ENCODE data around the gene RECK.

The RECK gene

DNA sequence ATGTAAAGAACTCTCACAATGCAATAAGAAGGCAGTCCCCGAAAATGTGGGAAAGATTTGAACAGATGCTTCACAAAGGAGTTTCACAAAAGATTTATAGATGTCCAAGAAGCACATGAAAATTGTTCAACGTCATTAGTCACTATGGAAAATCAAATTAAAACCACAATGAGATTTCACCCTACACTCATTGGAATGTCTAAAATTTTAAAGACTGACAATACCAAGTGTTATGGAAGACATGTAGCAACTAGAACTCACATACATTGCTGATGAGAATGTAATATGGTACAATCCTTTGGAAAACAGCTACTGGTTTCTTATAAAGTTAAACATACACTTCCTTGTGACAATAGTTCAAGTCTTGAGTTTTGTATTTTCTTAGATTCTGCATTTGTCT is 11.0 kb upstream of the RECK start:
- DNase-seq (ENCODE audit: insufficient read length, low spot score) (no peak), FAIRE-seq (no peak)

DNA sequence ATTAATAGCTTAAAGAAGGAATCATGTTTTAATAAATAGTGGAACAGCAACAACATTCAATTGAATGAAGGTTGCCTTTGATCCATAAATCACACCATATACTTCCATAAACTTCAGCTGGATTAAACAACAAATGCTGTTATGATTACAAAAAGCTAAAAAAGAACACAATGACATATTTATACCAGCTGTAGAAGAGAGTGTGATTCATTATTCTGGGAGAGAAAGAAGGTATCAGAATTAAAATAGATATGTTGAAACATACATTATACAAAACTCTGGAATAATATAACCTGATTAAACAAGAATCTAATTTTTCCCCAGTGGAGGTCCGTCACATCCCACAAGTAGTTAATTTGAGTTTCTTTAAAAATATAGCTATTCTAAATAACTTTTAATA is 7.5 kb upstream of the RECK start:
- FAIRE-seq (no peak), DNase-seq (ENCODE audit: insufficient read length, low spot score) (no peak)

DNA sequence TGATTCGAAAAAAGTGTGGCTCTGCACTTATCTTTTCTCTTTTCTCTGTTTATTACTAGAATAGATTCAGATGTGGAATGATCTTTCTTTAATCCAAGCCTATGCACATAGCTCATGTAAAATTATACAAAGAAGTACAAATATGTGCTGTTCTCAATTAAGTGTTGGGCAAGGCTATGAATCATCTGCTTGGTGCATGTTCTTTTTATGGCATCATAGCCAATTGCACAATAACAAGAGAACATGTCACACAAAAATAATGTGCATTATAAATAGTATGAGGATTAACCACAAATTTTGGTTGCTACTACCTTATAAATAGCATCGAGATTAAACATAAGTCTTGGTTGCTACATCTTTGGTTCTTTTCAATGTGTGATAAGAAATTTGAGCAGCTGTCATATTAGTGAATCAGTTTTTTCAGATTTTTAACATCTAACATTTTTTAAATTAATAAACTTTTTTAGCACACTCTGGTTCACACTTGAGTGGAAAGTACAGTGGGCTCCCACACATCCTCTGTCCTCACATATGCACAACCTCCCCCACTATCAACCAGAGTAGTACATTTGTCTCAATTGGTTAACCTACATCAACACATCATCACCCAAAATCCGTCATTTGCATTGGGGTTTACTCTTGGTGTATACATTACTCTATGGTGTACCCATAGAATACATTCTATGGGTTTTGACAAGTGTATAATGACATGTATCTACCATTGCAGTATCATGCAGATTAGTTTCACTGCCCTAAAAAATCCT is 6.8 kb upstream of the RECK start:
- no peak for DNase-seq (ENCODE audit: insufficient read length, low spot score)
- FAIRE-seq, result no peak

DNA sequence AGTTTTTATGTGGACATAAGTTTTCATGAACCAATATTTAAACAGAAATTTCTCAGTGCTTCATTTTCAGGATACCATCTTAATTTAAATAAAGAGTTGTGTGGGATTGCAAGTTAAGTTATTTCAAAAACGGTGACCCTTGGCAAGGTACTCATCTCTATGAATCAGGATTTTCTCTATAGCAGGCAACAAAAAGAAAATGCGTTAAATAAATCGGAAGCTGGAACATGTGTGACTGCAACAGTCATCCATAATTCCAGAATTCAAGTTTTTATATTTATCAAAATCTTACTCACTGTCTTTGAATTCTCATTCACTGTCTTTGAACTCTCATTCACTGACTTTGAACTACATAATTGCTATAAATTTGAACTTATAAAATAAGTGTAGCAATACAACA is 5.8 kb upstream of the RECK start:
- DNase-seq (ENCODE audit: insufficient read length, low spot score) (no peak), FAIRE-seq (no peak)

DNA sequence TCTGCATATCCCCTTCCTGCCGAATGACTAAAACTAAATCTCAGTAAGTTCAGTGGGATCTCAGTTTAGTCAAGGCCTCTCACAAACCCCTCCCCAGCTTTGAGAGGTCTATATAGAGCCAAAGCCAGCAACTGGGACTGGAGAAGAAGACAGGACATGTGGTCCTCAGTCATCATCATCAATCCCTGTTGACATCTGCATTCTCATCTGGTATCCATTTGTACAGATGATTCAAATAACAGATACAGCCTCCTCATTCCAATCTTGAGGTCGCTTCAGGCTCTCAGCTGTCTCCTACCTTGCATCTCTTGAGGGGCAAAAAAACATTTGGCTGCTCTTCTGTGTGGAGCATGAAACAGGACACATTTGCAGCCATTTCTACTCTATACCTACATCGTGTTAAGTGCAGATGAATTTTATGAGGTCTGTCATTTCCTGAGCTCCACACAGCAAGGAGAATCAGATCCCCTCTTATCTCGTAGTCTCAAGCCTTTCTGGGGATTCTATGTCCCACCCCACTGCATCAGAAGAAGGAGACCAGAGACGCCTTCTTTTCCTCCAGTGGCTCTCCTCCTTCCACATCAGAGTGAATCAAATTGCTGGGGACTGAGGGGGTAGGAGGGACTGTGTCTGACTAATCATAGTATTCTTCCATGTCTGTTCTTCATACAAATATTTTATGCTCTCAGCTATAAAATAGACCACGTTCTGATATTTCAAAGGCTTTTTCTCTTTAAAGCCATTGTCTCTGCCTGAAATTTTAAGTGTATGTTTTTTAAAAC is 4.7 kb upstream of the RECK start:
- DNase-seq (ENCODE audit: insufficient read length, low spot score) (no peak), FAIRE-seq (no peak)

DNA sequence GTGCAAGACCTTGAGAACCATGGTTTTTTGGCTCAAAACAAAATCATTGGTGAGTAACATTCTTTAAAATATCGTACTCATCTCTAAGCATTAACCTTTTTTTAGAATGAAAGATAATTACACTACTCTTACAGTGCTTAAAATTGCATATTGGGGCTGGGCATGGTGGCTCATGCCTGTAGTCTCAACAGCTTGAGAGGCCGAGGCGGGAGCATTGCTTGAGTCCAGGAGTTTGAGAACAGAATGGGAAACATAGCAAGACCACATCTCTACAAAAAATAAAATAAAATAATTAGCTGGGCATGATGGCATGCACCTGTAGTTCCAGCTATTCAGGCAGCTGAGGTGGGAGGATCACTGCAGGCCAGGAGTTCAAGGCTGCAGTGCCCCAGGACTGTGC is 2.9 kb upstream of the RECK start:
- DNase-seq (ENCODE audit: insufficient read length, low spot score) (no peak), FAIRE-seq (no peak)

DNA sequence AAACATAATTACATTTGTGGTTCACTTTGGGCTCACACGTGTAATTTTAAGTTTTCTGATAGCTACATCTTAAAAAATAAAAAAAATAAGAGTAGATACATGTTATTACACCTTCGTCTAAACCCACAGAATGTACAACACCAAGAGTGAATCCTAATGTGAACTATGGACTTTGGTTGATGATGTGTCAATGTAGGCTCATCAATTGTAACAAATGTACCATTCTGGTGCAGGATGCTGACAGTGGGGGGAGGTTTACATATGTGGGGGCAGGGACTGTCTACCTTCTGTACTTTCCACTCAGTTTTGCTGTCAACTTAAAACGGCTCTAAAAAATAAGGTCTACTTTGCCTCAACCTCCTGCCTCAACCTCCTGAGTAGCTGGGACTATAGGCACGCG is 2.5 kb upstream of the RECK start:
- FAIRE-seq, result no peak
- no peak for DNase-seq (ENCODE audit: insufficient read length, low spot score)

DNA sequence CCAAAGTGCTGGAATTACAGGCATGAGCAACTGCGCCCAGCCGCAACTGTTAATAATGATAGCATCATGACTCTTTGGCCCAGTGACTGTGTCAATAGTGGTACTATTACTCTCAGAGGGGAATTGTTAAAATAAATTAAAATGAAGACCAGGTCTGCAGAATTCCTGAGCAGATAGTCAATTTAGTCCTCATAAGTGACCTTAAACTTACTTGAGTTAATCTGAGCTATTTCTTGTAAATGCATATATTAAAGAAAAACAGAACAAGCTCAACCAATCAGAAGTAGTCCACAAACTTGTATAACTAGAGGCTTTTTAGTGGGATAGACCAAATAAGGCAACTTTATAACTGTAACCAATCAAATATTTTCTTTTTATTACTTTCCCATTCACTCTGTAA is 1.7 kb upstream of the RECK start:
- FAIRE-seq, result no peak
- no peak for DNase-seq (ENCODE audit: insufficient read length, low spot score)

DNA sequence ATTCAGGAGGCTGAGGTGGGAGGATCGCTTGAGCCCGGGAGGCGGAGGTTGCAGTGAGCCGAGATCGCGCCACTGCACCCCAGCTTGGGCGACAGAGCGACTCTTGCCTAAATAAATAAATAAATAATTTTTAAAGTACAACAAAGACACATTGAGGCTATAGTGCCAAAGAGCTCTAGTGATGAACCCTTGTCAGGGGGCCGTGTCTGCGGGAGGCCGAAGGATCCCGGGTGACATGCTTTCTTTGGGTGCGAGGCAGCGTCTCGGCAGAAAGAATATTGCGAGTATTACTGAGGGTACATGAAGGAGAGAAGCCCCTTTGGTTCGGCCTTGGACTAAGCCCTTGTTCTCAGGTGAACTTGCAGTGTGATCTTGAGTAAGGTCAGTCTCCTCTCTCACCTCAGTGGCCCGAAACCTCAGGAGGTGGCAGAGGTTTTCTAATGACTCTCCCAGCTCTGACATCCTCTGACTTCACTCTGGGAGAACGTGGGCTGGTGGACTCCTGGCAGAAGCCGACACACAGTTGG is 397 bp upstream of the RECK start:
- no peak for FAIRE-seq
- DNase-seq (ENCODE audit: insufficient read length, low spot score), result no peak

DNA sequence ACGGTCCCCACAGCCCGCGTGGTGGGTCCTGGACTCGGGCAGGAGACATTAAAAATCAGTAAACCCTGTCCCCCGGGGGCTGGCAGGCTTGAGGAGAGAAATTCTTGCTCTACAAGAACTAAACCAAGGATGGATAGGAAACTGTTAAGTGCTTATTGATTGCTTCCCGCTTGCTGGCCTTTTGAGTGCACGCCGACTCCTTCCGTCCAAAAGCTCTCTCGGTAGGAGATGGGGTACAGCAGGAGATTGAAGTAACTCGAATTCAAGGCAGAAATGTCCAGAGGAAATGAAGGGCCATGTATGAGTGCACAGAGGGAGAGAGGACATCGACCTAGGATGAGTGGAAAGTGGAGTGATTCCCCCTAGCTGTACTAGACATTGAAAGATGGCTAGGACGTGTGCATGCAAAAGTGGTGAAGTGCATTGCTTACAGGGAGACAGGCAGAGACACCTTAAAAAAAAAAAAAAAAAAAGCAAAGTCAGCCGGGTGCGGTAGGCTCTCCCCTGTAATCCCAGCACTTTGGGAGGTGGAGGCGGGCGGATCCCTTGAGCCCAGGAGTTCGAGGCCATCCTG is 923 bp downstream of the RECK start:
- peak; percentile 5 for DNase-seq (ENCODE audit: insufficient read length, low spot score)
- FAIRE-seq, result no peak

DNA sequence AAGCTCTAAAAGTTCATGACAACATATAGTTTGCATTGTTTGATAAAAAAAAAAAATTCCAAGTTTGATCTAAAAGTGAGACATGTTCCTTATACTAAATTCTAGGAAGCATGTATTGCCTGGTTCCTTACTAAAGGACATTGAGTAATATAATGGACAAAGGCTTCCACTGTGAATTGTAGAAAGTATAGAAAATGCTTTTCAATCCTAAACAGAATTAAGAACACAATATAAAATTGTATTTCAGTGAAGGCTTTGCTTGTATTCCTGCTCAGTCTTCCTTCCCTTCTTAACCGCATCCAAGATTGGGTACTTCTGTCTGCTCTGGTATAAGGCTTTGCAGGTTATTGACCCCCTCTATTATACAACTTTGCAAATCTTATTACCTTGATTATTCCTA is 2.4 kb downstream of the RECK start:
- no peak for FAIRE-seq

DNA sequence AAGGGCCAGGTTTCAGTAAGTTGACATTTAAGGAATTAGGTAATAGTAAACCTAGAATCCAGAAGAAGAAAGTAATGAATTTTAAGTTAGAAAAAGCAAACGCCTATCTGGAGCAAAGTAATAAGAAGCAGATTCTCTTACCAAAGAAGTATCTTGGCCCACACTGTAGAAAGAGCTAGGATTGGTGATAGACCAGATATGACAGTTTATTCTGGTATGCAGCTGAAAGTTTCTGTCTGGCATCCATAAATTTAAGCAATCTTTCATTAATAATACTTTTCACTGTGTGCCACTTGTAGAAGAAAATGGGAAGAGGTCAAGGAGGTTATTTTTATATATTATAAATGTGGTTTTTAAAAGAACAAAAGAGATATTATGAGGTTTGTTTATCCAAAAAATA is 3.0 kb downstream of the RECK start:
- no peak for FAIRE-seq
- DNase-seq (ENCODE audit: insufficient read length, low spot score), result no peak

More for the DNA sequence above, 2.4 kb downstream of the RECK start:
- no peak for DNase-seq (ENCODE audit: insufficient read length, low spot score)

DNA sequence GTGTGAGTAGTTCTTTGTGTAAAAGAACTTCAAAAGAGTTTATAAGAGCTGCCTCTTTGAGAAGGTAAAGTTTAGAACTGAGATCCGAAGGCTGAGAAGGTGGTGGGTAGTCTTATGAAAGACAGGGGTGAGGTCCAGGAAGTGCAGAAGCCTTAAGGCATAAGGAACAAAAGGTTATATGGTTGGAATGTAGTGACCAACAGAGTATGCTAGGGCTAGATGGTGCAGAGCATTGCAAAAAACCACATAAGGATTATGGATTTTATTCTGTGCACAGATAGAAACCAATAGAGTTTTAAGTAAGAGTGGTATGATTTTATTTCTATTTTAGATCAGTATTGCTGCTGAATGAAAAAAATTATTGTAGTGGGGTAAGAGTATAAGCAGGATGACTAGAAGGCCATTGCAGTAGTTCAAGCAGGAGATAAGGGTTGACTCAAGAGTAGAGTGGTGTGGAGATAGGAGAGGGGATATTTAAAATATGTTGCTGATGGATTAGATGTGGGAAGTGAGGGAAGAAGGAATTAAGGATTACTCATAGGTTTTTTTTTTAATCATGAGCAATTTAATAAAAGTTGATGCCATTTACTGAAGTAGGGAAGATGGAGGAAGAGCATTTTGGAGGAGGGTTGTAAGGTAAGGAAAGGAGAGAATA is 3.7 kb downstream of the RECK start:
- FAIRE-seq (peak; percentile 40), DNase-seq (ENCODE audit: insufficient read length, low spot score) (no peak)

DNA sequence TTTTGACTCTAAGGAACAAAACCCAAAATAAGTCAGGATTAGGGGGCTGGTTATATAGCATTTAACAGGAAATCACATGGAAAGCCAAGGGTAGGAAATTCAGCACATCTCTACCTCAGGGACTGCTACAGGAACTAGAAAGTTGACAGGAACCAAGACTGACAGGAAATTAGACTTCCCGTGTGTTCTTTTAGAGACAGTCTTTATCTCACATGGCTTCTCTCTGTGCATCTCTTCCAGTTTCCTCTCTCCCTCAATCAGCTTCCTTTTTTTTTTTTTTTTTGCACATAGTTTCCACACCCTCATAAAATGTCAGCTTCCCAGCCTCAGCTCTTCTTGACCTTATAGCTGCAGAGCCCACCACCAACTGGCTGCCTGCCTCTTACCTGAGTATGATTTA is 4.8 kb downstream of the RECK start:
- FAIRE-seq (peak; percentile 60), DNase-seq (ENCODE audit: insufficient read length, low spot score) (no peak)

DNA sequence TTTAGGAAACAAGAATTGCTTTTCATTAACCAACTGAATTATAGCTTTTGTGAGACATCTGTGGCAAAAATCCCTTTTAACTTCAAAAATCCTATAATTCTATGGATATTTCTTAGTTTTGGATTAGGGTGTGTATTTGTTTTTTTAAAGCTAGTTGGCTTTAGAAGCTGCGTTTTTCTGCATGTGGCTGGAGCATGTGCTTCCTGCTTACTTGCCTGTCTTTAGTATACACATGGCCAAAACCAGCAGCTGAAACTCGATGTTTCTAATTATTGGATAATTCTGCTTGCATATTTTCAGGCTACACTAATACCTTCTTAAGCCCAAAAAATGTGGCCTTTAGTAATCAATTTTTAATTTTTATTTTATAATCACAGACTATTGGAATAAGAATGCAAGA is 8.9 kb downstream of the RECK start:
- DNase-seq (ENCODE audit: insufficient read length, low spot score), result no peak
- no peak for FAIRE-seq

DNA sequence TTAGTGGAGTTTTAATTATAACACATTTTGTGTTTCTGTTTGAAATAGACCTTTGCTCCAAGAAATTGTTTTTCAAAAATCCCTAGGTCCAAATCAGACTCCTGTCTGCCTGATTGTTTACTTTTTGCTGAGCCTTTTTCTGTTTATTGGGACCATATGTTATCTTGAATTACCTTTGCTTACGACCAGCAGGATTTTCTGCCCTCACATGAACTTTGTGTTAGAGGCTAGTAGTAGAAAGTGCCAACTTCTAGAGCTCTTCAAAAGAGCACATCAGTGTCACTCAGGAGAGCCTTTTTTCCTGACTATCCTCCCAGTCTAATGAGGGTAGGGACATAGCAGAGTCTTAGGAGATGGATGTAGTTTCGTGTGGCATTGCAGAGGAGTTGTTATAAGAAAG is 10.2 kb downstream of the RECK start:
- no peak for DNase-seq (ENCODE audit: insufficient read length, low spot score)
- FAIRE-seq, result no peak

DNA sequence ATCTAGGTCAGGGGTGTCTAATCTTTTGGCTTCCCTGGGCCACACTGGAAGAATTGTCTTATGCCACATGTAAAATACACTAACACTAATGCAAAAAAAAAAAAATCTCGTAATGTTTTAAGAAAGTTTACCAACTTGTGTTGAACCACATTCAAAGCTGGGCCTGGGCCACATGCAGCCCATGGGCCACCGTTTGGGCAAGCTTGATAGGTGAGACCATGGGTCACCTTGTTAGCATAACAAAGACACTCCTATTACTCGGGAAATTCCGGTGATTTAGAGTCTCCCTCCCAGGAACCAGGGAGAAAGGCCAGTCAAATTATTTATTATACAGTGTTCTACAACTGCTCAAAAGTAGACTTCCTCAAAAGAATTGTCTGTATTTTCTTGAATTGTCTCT is 12.7 kb downstream of the RECK start:
- FAIRE-seq (no peak), DNase-seq (ENCODE audit: insufficient read length, low spot score) (no peak)

DNA sequence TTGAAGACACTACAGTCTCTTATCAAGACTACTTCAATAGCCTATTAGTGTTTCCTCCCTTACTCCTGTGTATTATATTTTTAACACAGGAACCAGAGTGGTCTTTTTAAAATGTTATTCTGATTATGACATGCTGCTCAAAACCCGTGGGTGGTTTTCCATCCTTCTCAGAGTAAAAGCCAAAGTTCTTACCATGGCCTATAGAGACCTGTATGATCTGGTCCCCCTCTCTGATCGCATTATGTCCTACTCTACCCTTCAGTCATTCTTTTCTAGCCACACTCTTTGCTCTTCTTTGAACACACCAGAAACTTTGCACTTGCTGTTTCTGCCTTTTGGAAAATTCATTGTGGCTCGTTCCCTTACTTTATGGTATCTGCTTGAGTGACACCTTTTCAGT is 13.8 kb downstream of the RECK start:
- no peak for DNase-seq (ENCODE audit: insufficient read length, low spot score)
- peak; percentile 11 for FAIRE-seq

DNA sequence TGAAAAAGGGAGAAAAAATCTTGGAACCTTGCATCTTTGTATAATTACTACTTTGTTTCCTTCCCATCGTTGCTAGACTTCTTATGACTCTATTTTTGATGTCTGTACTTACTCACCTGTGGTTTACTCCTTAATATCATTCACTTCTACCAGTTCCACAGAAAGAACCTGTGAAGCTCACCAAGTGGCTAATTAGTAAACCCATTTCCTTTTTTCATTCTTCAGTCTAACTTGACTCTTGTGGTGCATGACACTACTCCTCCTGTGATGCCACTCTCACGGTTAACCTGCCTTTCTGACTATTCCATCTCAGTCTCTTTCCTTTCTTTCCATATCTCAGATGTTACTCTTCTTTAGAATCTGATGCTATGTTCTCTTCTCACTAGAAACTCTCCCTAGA is 14.6 kb downstream of the RECK start:
- peak; percentile 86 for FAIRE-seq
- no peak for DNase-seq (ENCODE audit: insufficient read length, low spot score)

DNA sequence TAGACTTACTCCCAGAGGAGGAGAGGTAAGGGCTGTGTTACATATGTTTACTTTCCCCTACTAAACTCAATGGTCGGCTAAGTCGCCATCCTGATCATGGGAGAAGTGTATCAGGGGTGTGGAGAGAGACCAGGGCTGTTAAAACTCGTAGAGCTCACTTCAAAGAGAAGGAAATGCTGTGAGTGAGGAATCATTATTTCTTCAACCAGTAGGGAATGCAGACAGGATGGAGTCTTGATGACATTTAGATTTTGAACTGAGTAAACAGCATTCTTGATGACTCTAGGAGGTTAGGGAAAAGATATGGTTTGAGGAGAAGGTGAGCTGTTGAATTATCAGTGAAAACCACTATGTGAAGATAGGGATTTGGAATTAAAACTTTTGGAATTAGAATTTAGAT is 17.3 kb downstream of the RECK start:
- DNase-seq (ENCODE audit: insufficient read length, low spot score), result no peak
- FAIRE-seq, result no peak

DNA sequence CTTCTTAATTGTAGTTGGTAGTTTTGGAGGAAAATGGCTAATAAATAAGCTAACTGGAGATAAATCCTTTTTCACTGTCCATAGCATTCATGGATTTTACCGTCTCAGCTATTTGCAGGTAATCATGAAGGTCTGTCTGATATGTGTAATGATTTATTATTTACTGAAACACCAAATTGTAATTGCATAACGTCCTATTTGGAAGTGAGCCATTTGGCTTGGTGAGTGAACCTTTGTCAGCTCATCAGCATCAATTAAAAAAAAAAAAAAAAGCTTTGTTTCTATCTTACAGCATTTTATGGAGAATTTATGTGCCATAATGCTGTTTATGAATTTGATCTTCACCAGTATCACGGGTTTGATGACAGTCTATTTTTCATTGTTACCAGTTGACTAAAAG is 20.2 kb downstream of the RECK start:
- FAIRE-seq (no peak), DNase-seq (ENCODE audit: insufficient read length, low spot score) (no peak)
